SK-N-SH treated with all-trans-retinoic acid at 6 μM for 48 hours (cell line): ENCODE data around the gene NRF1.

Source experiments
- ATAC-seq: fragments of 200-7000 bp; cut with Tn5 transposase; 3 replicates; pipeline ENCODE4 v1.9.1; 2020; ENCODE audit warnings: mild to moderate bottlenecking, moderate library complexity
- ARNTL ChIP-seq: fragments of 450-650 bp; formaldehyde crosslinking; IDR thresholded peaks from 2 replicates; pipeline ENCODE4 v1.5.0; 2020; ENCODE audit warnings: low read depth, mild to moderate bottlenecking, moderate library complexity, borderline replicate concordance
- BACH2 ChIP-seq: fragments of 250-450 bp; sonication (Bioruptor Pico); IDR thresholded peaks from 2 replicates; pipeline ENCODE4 v1.9.0; 2021; ENCODE audit warnings: mild to moderate bottlenecking, borderline replicate concordance
- CSDC2 ChIP-seq: fragments of 250-450 bp; sonication (Bioruptor Pico); IDR thresholded peaks from 2 replicates; pipeline ENCODE4 v1.5.0; 2020; ENCODE audit warnings: mild to moderate bottlenecking, moderate library complexity
- ESRRG ChIP-seq: fragments of 250-450 bp; sonication (Bioruptor Pico); IDR thresholded peaks from 2 replicates; pipeline ENCODE4 v1.6.1; 2021; ENCODE audit warnings: mild to moderate bottlenecking
- GLIS3 ChIP-seq: fragments of 250-450 bp; sonication (Bioruptor Pico); IDR thresholded peaks from 2 replicates; pipeline ENCODE4 v1.5.0; 2020; ENCODE audit warnings: mild to moderate bottlenecking, moderate library complexity
- ISL1 ChIP-seq: fragments of 250-450 bp; sonication (Bioruptor Pico); IDR thresholded peaks from 2 replicates; pipeline ENCODE4 v2.1.2; 2022; ENCODE audit warnings: mild to moderate bottlenecking, moderate library complexity
- OSR1 ChIP-seq: fragments of 250-450 bp; sonication (Bioruptor Pico); IDR thresholded peaks from 2 replicates; pipeline ENCODE4 v1.8.0; 2022; ENCODE audit warnings: moderate library complexity, mild to moderate bottlenecking, inconsistent platforms
- PPARA ChIP-seq: fragments of 250-450 bp; sonication (Bioruptor Pico); IDR thresholded peaks from 2 replicates; pipeline ENCODE4 v1.5.0; 2020; ENCODE audit warnings: mild to moderate bottlenecking, borderline replicate concordance
- RARB ChIP-seq: fragments of 250-450 bp; sonication (Bioruptor Pico); IDR thresholded peaks from 2 replicates; pipeline ENCODE4 v1.8.0; 2021; ENCODE audit warnings: mild to moderate bottlenecking, moderate library complexity
- SNAI2 ChIP-seq: fragments of 250-450 bp; sonication (Bioruptor Pico); IDR thresholded peaks from 2 replicates; pipeline ENCODE4 v1.5.0; 2020; ENCODE audit warnings: mild to moderate bottlenecking, moderate library complexity
- TCF4 ChIP-seq: fragments of 250-450 bp; sonication (Bioruptor Pico); IDR thresholded peaks from 2 replicates; pipeline ENCODE4 v1.8.0; 2021; ENCODE audit warnings: mild to moderate bottlenecking, moderate library complexity, borderline replicate concordance
- TOX ChIP-seq: fragments of 250-450 bp; sonication (Bioruptor Pico); IDR thresholded peaks from 2 replicates; pipeline ENCODE4 v1.8.0; 2021; ENCODE audit warnings: mild to moderate bottlenecking, moderate library complexity, borderline replicate concordance
- ZC3H10 ChIP-seq: fragments of 250-450 bp; sonication (Bioruptor Pico); IDR thresholded peaks from 2 replicates; pipeline ENCODE4 v1.5.1; 2021; ENCODE audit warnings: mild to moderate bottlenecking, moderate library complexity
- ZFP3 ChIP-seq: fragments of 250-450 bp; sonication (Bioruptor Pico); IDR thresholded peaks from 2 replicates; pipeline ENCODE4 v1.5.0; 2020; ENCODE audit warnings: mild to moderate bottlenecking, moderate library complexity
- ZNF565 ChIP-seq: fragments of 450-650 bp; formaldehyde crosslinking; conservative IDR thresholded peaks from 2 replicates; pipeline ENCODE4 v1.5.0; 2020; ENCODE audit warnings: low read depth, mild to moderate bottlenecking, moderate library complexity
- ZNF70 ChIP-seq: fragments of 450-650 bp; formaldehyde crosslinking; IDR thresholded peaks from 2 replicates; pipeline ENCODE4 v1.5.0; 2020; ENCODE audit warnings: mild to moderate bottlenecking, moderate library complexity
- ZNF8 ChIP-seq: fragments of 450-650 bp; formaldehyde crosslinking; IDR thresholded peaks from 2 replicates; pipeline ENCODE4 v1.5.0; 2020; ENCODE audit warnings: mild to moderate bottlenecking, moderate library complexity
- TF ChIP-seq, protein P1 (sequence below): fragments of 250-450 bp; sonication (Bioruptor Pico); IDR thresholded peaks from 2 replicates; pipeline ENCODE4 v1.8.0; 2021; ENCODE audit warnings: low read depth, mild to moderate bottlenecking, moderate library complexity, borderline replicate concordance
- TF ChIP-seq, protein P2 (sequence below): fragments of 250-450 bp; sonication (Bioruptor Pico); IDR thresholded peaks from 2 replicates; pipeline ENCODE4 v1.5.0; 2020; ENCODE audit warnings: mild to moderate bottlenecking, moderate library complexity
- TF ChIP-seq, protein P3 (sequence below): fragments of 250-450 bp; sonication (Bioruptor Pico); IDR thresholded peaks from 2 replicates; pipeline ENCODE4 v1.8.0; 2020; ENCODE audit warnings: mild to moderate bottlenecking, moderate library complexity, borderline replicate concordance
- TF ChIP-seq, protein P4 (sequence below): fragments of 250-450 bp; sonication (Bioruptor Pico); IDR thresholded peaks from 2 replicates; pipeline ENCODE4 v1.5.1; 2021; ENCODE audit warnings: mild to moderate bottlenecking, moderate library complexity
- TF ChIP-seq, protein P5 (sequence below): fragments of 250-450 bp; sonication (Bioruptor Pico); IDR thresholded peaks from 2 replicates; pipeline ENCODE4 v1.5.1; 2020; ENCODE audit warnings: low read depth, mild to moderate bottlenecking, moderate library complexity

NRF1 gene

DNA sequence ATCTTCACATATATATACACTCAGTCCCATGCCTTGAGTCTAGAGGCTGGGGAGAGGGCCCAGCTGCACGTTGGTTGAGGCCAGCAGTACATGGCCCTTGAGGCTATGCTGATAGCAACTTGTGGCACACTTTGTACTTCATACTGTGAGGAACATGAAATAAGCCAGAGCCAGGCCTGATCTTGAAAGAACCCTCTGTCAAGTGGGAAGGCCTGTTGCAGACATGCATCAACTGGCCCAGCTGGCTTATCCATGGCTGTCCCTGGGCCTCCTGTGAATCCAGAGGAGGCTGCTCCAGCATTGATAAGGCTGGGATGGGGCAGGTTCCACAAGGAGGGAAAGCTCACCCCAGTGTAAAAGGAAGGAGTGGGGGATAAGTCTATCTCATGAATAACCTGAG, 140.4 kb downstream of the NRF1 start (continued):
- TF ChIP-seq, protein P1, sequence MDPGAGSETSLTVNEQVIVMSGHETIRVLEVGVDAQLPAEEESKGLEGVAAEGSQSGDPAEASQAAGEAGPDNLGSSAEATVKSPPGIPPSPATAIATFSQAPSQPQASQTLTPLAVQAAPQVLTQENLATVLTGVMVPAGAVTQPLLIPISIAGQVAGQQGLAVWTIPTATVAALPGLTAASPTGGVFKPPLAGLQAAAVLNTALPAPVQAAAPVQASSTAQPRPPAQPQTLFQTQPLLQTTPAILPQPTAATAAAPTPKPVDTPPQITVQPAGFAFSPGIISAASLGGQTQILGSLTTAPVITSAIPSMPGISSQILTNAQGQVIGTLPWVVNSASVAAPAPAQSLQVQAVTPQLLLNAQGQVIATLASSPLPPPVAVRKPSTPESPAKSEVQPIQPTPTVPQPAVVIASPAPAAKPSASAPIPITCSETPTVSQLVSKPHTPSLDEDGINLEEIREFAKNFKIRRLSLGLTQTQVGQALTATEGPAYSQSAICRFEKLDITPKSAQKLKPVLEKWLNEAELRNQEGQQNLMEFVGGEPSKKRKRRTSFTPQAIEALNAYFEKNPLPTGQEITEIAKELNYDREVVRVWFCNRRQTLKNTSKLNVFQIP (CRISPR knock-in tag): no peak
- no peak for TF ChIP-seq ISL1 (CRISPR knock-in tag)
- TF ChIP-seq, all 23 proteins: peak for 0

DNA sequence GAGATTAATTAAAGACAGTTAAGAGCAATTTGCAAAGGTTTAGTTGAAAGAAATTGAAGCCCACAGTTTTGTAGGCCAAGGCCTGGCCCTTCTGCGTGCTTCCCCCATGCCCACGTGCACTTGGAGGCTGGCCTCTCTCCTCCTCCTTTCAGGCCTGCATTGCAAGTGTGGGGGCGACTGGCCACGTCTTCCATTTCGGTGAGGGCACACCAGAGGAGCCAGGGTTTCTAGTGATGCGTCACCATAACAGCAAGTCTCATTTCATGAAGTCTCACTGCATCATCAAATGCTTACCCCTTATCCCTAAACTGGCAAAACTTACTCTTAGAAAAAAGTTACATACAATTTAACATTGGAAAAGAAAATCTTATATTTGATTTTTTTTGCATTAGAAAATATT, 141.2 kb downstream of the NRF1 start:
- TF ChIP-seq BACH2 (CRISPR knock-in tag) (no peak), PPARA (no peak), ISL1 (CRISPR knock-in tag) (no peak), ARNTL (CRISPR knock-in tag) (no peak), RARB (CRISPR knock-in tag) (no peak), ZC3H10 (CRISPR knock-in tag) (no peak), SNAI2 (CRISPR knock-in tag) (no peak), GLIS3 (CRISPR knock-in tag) (no peak), ZNF565 (no peak), ESRRG (CRISPR knock-in tag) (no peak), TCF4 (CRISPR knock-in tag) (no peak), CSDC2 (no peak), ZNF8 (CRISPR knock-in tag) (no peak), ZFP3 (CRISPR knock-in tag) (no peak), OSR1 (no peak), ZNF70 (no peak)
- TF ChIP-seq, protein P2, sequence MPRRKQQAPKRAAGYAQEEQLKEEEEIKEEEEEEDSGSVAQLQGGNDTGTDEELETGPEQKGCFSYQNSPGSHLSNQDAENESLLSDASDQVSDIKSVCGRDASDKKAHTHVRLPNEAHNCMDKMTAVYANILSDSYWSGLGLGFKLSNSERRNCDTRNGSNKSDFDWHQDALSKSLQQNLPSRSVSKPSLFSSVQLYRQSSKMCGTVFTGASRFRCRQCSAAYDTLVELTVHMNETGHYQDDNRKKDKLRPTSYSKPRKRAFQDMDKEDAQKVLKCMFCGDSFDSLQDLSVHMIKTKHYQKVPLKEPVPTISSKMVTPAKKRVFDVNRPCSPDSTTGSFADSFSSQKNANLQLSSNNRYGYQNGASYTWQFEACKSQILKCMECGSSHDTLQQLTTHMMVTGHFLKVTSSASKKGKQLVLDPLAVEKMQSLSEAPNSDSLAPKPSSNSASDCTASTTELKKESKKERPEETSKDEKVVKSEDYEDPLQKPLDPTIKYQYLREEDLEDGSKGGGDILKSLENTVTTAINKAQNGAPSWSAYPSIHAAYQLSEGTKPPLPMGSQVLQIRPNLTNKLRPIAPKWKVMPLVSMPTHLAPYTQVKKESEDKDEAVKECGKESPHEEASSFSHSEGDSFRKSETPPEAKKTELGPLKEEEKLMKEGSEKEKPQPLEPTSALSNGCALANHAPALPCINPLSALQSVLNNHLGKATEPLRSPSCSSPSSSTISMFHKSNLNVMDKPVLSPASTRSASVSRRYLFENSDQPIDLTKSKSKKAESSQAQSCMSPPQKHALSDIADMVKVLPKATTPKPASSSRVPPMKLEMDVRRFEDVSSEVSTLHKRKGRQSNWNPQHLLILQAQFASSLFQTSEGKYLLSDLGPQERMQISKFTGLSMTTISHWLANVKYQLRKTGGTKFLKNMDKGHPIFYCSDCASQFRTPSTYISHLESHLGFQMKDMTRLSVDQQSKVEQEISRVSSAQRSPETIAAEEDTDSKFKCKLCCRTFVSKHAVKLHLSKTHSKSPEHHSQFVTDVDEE (CRISPR knock-in tag): no peak
- TF ChIP-seq, protein P1 (CRISPR knock-in tag): no peak
- TF ChIP-seq, protein P3, sequence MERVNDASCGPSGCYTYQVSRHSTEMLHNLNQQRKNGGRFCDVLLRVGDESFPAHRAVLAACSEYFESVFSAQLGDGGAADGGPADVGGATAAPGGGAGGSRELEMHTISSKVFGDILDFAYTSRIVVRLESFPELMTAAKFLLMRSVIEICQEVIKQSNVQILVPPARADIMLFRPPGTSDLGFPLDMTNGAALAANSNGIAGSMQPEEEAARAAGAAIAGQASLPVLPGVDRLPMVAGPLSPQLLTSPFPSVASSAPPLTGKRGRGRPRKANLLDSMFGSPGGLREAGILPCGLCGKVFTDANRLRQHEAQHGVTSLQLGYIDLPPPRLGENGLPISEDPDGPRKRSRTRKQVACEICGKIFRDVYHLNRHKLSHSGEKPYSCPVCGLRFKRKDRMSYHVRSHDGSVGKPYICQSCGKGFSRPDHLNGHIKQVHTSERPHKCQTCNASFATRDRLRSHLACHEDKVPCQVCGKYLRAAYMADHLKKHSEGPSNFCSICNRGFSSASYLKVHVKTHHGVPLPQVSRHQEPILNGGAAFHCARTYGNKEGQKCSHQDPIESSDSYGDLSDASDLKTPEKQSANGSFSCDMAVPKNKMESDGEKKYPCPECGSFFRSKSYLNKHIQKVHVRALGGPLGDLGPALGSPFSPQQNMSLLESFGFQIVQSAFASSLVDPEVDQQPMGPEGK (CRISPR knock-in tag): no peak
- TF ChIP-seq, protein P4, sequence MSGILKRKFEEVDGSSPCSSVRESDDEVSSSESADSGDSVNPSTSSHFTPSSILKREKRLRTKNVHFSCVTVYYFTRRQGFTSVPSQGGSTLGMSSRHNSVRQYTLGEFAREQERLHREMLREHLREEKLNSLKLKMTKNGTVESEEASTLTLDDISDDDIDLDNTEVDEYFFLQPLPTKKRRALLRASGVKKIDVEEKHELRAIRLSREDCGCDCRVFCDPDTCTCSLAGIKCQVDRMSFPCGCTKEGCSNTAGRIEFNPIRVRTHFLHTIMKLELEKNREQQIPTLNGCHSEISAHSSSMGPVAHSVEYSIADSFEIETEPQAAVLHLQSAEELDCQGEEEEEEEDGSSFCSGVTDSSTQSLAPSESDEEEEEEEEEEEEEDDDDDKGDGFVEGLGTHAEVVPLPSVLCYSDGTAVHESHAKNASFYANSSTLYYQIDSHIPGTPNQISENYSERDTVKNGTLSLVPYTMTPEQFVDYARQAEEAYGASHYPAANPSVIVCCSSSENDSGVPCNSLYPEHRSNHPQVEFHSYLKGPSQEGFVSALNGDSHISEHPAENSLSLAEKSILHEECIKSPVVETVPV (CRISPR knock-in tag): no peak
- ATAC-seq: no peak

DNA sequence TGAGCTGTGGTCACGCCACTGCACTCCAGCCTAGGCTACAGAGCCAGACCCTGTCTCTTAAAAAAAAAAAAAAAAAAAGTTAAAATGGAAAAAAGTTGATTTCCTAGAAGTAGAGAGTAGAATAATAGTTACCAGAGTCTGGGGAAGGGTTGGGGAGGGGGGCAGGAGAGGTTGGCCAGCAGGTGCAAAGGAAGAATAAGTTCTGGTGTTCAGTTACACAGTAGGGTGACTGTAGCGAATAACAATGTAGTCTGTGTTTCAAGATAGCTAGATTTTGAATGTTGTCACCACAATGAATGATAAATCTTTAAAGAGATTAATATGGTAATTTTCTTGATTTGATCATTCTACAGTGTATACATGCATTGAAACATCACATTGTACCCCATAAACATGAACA, 142.9 kb downstream of the NRF1 start:
- no peak for ATAC-seq
- no peak for TF ChIP-seq TOX (CRISPR knock-in tag)
- TF ChIP-seq, protein P5, sequence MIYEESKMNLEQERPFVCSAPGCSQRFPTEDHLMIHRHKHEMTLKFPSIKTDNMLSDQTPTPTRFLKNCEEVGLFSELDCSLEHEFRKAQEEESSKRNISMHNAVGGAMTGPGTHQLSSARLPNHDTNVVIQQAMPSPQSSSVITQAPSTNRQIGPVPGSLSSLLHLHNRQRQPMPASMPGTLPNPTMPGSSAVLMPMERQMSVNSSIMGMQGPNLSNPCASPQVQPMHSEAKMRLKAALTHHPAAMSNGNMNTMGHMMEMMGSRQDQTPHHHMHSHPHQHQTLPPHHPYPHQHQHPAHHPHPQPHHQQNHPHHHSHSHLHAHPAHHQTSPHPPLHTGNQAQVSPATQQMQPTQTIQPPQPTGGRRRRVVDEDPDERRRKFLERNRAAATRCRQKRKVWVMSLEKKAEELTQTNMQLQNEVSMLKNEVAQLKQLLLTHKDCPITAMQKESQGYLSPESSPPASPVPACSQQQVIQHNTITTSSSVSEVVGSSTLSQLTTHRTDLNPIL (CRISPR knock-in tag): no peak
- TF ChIP-seq, protein P4 (CRISPR knock-in tag): no peak
- no peak for TF ChIP-seq ESRRG (CRISPR knock-in tag)
- no peak for TF ChIP-seq PPARA
- TF ChIP-seq BACH2 (CRISPR knock-in tag): no peak
- TF ChIP-seq, protein P1 (CRISPR knock-in tag): no peak
- TF ChIP-seq OSR1: no peak
- TF ChIP-seq GLIS3 (CRISPR knock-in tag): no peak
- TF ChIP-seq, all 23 proteins: peak for 0
